WTC11 (cell line): ENCODE measurements around the gene ULK4. TPM values are rescaled to one million over a fixed set of nuclear protein-coding genes. Genes with fewer than 3 reads are reported as not detected.

Source experiments
- ATAC-seq: fragments of 200-7000 bp; cut with Tn5 transposase; 2 replicates; pipeline ENCODE4 v1.10.0; 2021; ENCODE audit warnings: mild to moderate bottlenecking, moderate library complexity
- CTCF ChIA-PET: fragments of 300-600 bp; sonication (Branson Sonifier 250); formaldehyde crosslinking; loops from one replicate; lab custom pipeline; 2021; ENCODE audit warnings: antibody characterized with exemption; lab: Charles Lee
- POLR2A ChIA-PET: fragments of 350-600 bp; sonication (Branson Sonifier 250); formaldehyde crosslinking; loops from one replicate; lab custom pipeline; 2021; ENCODE audit warnings: antibody characterized with exemption; lab: Charles Lee
- DNase-seq: peaks from one replicate; pipeline ENCODE4 v3.0.0; 2021; ENCODE audit warnings: low spot score
- H3K27ac Mint-ChIP-seq: 2 replicates; pipeline ENCODE4 v1.8.0; 2021; ENCODE audit warnings: mixed read lengths
- H3K27me3 Mint-ChIP-seq: 2 replicates; pipeline ENCODE4 v1.8.0; 2021; ENCODE audit warnings: low read depth, mild to moderate bottlenecking, moderate library complexity, mixed read lengths
- H3K36me3 Mint-ChIP-seq: 2 replicates; pipeline ENCODE4 v1.8.0; 2021; ENCODE audit warnings: mixed read lengths
- H3K4me1 Mint-ChIP-seq: 2 replicates; pipeline ENCODE4 v1.8.0; 2022; ENCODE audit warnings: mixed read lengths
- H3K4me3 Mint-ChIP-seq: 2 replicates; pipeline ENCODE4 v1.8.0; 2021; ENCODE audit warnings: mild to moderate bottlenecking, moderate library complexity, mixed read lengths
- H3K9me3 Mint-ChIP-seq: 2 replicates; pipeline ENCODE4 v1.8.0; 2021; ENCODE audit warnings: mixed read lengths
- ELF4 ChIP-seq: sonication (generic); formaldehyde crosslinking; IDR thresholded peaks from 2 replicates; pipeline ENCODE4 v1.8.1; 2022; ENCODE audit warnings: low read depth, mild to moderate bottlenecking, moderate library complexity, missing genetic modification reagents
- ETV6 ChIP-seq: sonication (generic); formaldehyde crosslinking; IDR thresholded peaks from 2 replicates; pipeline ENCODE4 v1.8.1; 2022; ENCODE audit warnings: mild to moderate bottlenecking, missing genetic modification reagents
- FOXK1 ChIP-seq: sonication (generic); formaldehyde crosslinking; IDR thresholded peaks from 2 replicates; pipeline ENCODE4 v1.8.0; 2022; ENCODE audit warnings: mild to moderate bottlenecking, moderate library complexity, missing genetic modification reagents
- FOXP1 ChIP-seq: sonication (generic); formaldehyde crosslinking; IDR thresholded peaks from 2 replicates; pipeline ENCODE4 v1.8.0; 2022; ENCODE audit warnings: missing genetic modification reagents, mild to moderate bottlenecking, moderate library complexity, borderline replicate concordance
- JAZF1 ChIP-seq: fragments of 250-450 bp; sonication (Bioruptor Pico); IDR thresholded peaks from 2 replicates; pipeline ENCODE4 v1.9.0; 2021; ENCODE audit warnings: moderate library complexity, mild to moderate bottlenecking, inconsistent platforms
- NFYB ChIP-seq: sonication (generic); formaldehyde crosslinking; conservative IDR thresholded peaks from 2 replicates; pipeline ENCODE4 v1.8.0; 2022; ENCODE audit warnings: low read depth, missing genetic modification reagents
- OVOL2 ChIP-seq: fragments of 250-450 bp; sonication (Bioruptor Pico); IDR thresholded peaks from 2 replicates; pipeline ENCODE4 v1.9.0; 2021; ENCODE audit warnings: mild to moderate bottlenecking, borderline replicate concordance
- RELA ChIP-seq: sonication (generic); formaldehyde crosslinking; IDR thresholded peaks from 2 replicates; pipeline ENCODE4 v1.8.1; 2022; ENCODE audit warnings: missing genetic modification reagents, mild to moderate bottlenecking, borderline replicate concordance
- RORB ChIP-seq: fragments of 250-450 bp; sonication (Bioruptor Pico); IDR thresholded peaks from 2 replicates; pipeline ENCODE4 v1.9.0; 2021; ENCODE audit warnings: mild to moderate bottlenecking
- SOX15 ChIP-seq: fragments of 250-450 bp; sonication (Bioruptor Pico); IDR thresholded peaks from 2 replicates; pipeline ENCODE4 v1.9.0; 2021; ENCODE audit warnings: mild to moderate bottlenecking
- TEAD1 ChIP-seq: sonication (generic); formaldehyde crosslinking; IDR thresholded peaks from 2 replicates; pipeline ENCODE4 v1.8.0; 2022; ENCODE audit warnings: mild to moderate bottlenecking, missing genetic modification reagents
- TP53 ChIP-seq: sonication (generic); formaldehyde crosslinking; IDR thresholded peaks from 2 replicates; pipeline ENCODE4 v1.8.1; 2023; ENCODE audit warnings: mild to moderate bottlenecking, missing genetic modification reagents
- ZBTB21 ChIP-seq: sonication (generic); formaldehyde crosslinking; IDR thresholded peaks from 2 replicates; pipeline ENCODE4 v1.8.1; 2023; ENCODE audit warnings: mild to moderate bottlenecking, missing genetic modification reagents, borderline replicate concordance
- total RNA-seq: library from RNA; stranded (reverse); gene quantifications from 3 replicates; pipeline ENCODE4 v1.2.3, GENCODE V29; 2021
- TF ChIP-seq, protein P1 (sequence below): sonication (generic); formaldehyde crosslinking; IDR thresholded peaks from 2 replicates; pipeline ENCODE4 v1.8.1; 2022; ENCODE audit warnings: low read depth, missing genetic modification reagents, borderline replicate concordance
- TF ChIP-seq, protein P2 (sequence below): sonication (generic); formaldehyde crosslinking; IDR thresholded peaks from 2 replicates; pipeline ENCODE4 v1.8.0; 2022; ENCODE audit warnings: mild to moderate bottlenecking, missing genetic modification reagents
- TF ChIP-seq, protein P3 (sequence below): sonication (generic); formaldehyde crosslinking; conservative IDR thresholded peaks from 2 replicates; pipeline ENCODE4 v1.8.1; 2022; ENCODE audit warnings: mild to moderate bottlenecking, missing genetic modification reagents
- TF ChIP-seq, protein P4 (sequence below): sonication (generic); formaldehyde crosslinking; IDR thresholded peaks from 2 replicates; pipeline ENCODE4 v1.8.1; 2023; ENCODE audit warnings: mild to moderate bottlenecking, missing genetic modification reagents
- TF ChIP-seq, protein P5 (sequence below): sonication (generic); formaldehyde crosslinking; IDR thresholded peaks from 2 replicates; pipeline ENCODE4 v1.8.0; 2022; ENCODE audit warnings: mild to moderate bottlenecking, missing genetic modification reagents
- TF ChIP-seq, protein P6 (sequence below): fragments of 250-450 bp; sonication (Bioruptor Pico); conservative IDR thresholded peaks from 2 replicates; pipeline ENCODE4 v1.9.0; 2021; ENCODE audit warnings: mild to moderate bottlenecking
- TF ChIP-seq, protein P7 (sequence below): sonication (generic); formaldehyde crosslinking; IDR thresholded peaks from 2 replicates; pipeline ENCODE4 v1.8.1; 2023; ENCODE audit warnings: mild to moderate bottlenecking, moderate library complexity, missing genetic modification reagents

Gene ULK4
- total RNA-seq, 1 experiment from 2014 or later = 9.2 TPM

DNA sequence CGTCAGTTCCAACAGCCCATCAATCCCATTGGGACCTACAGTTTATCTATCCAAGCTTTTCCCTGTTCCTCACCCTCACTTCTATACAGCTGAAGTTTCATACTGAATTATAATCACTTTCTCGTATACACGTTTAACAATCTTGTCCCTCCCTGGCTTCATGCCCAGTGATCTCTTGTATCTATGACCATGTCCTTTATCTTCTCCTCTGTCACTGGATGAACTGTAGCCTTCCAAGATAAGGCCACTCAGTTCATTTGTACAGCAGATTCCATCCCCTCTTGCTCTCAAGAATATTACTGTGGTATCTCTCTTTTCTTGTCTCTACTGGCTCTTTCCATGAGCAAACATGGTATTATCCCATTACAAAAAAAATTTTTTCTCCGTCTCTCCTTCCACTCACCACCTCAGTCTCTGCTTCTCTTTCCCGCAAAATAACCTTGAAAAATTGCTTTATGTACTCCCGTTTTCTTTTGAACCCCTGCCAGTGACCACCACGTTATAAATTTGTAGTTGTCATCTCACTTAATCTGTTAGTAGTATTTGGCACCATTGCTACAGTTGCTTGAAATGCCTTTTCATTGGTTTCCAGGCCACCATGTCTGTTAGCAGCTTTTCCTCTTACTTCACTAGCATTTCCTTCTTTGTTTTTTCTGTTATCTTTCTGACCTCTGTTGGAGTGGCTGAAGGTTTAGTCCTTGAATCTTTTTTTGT lies 753.2 kb downstream of the ULK4 start:
- ChIA-PET CTCF (no interaction called here), POLR2A (interaction anchor here (0.8 kb wide), 1 partner anchor 214 kb away, joined by 3 read pairs; no protein-coding TSS in a partner anchor)
- Mint-ChIP-seq H3K9me3 (peaks cover 3% of the 10 kb centered on the region; the same call in 1 of the 2 replicates), H3K4me1 (peaks cover 81% of the 10 kb centered on the region), H3K4me3 (no peak overlapping the region), H3K27ac (peak overlapping the region; percentile 54), H3K36me3 (peaks cover 6% of the 10 kb centered on the region), H3K27me3 (no peaks in the 10 kb centered on the region)
- no peak for ATAC-seq
- DNase-seq = no peak
- no peak for TF ChIP-seq ELF4 (CRISPR knock-in tag)
- TF ChIP-seq ZBTB21 (CRISPR knock-in tag) = no peak
- TF ChIP-seq, protein P1, sequence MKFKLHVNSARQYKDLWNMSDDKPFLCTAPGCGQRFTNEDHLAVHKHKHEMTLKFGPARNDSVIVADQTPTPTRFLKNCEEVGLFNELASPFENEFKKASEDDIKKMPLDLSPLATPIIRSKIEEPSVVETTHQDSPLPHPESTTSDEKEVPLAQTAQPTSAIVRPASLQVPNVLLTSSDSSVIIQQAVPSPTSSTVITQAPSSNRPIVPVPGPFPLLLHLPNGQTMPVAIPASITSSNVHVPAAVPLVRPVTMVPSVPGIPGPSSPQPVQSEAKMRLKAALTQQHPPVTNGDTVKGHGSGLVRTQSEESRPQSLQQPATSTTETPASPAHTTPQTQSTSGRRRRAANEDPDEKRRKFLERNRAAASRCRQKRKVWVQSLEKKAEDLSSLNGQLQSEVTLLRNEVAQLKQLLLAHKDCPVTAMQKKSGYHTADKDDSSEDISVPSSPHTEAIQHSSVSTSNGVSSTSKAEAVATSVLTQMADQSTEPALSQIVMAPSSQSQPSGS (CRISPR knock-in tag) = no peak
- TF ChIP-seq, protein P2, sequence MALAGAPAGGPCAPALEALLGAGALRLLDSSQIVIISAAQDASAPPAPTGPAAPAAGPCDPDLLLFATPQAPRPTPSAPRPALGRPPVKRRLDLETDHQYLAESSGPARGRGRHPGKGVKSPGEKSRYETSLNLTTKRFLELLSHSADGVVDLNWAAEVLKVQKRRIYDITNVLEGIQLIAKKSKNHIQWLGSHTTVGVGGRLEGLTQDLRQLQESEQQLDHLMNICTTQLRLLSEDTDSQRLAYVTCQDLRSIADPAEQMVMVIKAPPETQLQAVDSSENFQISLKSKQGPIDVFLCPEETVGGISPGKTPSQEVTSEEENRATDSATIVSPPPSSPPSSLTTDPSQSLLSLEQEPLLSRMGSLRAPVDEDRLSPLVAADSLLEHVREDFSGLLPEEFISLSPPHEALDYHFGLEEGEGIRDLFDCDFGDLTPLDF (CRISPR knock-in tag) = no peak
- no peak for TF ChIP-seq RELA
- TF ChIP-seq, protein P3, sequence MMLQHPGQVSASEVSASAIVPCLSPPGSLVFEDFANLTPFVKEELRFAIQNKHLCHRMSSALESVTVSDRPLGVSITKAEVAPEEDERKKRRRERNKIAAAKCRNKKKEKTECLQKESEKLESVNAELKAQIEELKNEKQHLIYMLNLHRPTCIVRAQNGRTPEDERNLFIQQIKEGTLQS (CRISPR knock-in tag) = no peak
- TF ChIP-seq SOX15 (CRISPR knock-in tag) = no peak
- TF ChIP-seq TP53 (CRISPR knock-in tag) = no peak
- TF ChIP-seq RORB (CRISPR knock-in tag) = no peak
- TF ChIP-seq, protein P4, sequence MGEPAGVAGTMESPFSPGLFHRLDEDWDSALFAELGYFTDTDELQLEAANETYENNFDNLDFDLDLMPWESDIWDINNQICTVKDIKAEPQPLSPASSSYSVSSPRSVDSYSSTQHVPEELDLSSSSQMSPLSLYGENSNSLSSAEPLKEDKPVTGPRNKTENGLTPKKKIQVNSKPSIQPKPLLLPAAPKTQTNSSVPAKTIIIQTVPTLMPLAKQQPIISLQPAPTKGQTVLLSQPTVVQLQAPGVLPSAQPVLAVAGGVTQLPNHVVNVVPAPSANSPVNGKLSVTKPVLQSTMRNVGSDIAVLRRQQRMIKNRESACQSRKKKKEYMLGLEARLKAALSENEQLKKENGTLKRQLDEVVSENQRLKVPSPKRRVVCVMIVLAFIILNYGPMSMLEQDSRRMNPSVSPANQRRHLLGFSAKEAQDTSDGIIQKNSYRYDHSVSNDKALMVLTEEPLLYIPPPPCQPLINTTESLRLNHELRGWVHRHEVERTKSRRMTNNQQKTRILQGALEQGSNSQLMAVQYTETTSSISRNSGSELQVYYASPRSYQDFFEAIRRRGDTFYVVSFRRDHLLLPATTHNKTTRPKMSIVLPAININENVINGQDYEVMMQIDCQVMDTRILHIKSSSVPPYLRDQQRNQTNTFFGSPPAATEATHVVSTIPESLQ (CRISPR knock-in tag) = no peak
- TF ChIP-seq FOXP1 = no peak
- no peak for TF ChIP-seq NFYB (CRISPR knock-in tag)
- TF ChIP-seq, protein P5, sequence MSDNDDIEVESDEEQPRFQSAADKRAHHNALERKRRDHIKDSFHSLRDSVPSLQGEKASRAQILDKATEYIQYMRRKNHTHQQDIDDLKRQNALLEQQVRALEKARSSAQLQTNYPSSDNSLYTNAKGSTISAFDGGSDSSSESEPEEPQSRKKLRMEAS = no peak
- TF ChIP-seq, protein P6, sequence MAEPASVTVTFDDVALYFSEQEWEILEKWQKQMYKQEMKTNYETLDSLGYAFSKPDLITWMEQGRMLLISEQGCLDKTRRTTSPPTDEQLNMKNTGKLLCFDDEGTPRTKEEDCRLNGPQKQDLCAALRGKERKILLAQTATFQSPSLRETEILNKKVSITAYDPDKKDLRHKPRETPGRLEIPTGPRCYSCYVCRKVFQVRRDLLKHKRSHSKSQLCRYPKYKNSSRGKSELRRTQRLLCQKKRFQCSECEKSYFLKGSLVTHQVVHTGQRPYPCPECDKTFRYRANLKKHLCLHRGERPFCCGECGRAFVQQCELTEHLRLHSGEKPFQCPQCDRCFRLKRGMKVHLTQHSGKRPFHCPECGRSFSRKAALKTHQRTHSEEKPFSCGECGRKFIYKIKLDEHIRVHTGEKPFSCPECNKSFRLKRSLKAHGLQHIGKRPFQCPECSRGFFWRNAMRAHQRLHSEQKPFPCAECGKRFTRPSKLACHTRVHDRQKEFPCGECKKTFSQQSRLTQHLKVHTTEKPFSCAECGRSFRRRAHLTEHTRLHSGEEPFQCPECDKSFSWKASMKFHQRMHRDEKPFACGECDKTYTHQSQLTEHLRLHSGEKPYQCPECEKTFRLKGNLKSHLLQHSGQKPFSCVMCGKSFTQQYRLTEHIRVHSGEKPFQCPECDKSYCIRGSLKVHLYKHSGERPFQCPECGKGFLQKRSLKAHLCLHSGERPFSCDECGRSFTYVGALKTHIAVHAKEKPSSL = no peak
- TF ChIP-seq TEAD1 (CRISPR knock-in tag) = no peak
- TF ChIP-seq FOXK1 (CRISPR knock-in tag) = no peak

DNA sequence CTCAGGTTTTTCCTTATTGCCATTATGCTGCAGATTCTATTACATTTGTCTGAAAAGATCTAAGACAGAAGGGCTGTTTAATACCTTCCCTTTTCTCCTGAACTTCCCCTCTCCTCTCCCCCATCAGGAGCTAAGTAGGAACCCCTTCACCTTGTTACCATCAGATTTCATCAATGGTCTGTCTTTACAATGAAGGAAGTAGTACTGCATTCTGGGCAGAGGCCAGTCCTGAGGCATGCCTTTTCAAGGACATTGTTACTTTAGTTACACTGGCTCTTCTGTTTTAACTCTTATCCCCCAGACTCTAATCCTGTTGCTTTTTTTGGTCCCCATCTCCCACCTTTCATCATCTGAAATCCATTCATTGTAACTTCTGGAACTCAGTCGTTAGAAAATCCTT lies 754.5 kb downstream of the ULK4 start:
- peaks cover 81% of the 10 kb centered on the region for H3K4me1 Mint-ChIP-seq
- ATAC-seq (peak; percentile 32), DNase-seq (no peak)
- no peaks in the 10 kb centered on the region for H3K27me3 Mint-ChIP-seq
- CTCF ChIA-PET = no interaction called here
- POLR2A ChIA-PET = no interaction called here
- H3K9me3 Mint-ChIP-seq = peaks cover 3% of the 10 kb centered on the region; the same call in 1 of the 2 replicates
- H3K4me3 Mint-ChIP-seq = peak overlapping the region; percentile 27; the same call in 1 of the 2 replicates
- peaks cover 6% of the 10 kb centered on the region for H3K36me3 Mint-ChIP-seq
- H3K27ac Mint-ChIP-seq = peak overlapping the region; percentile 29; the same call in 1 of the 2 replicates
- TF ChIP-seq ELF4 (CRISPR knock-in tag) = no peak
- TF ChIP-seq FOXP1 = no peak
- no peak for TF ChIP-seq OVOL2 (CRISPR knock-in tag)
- TF ChIP-seq, protein P2 (CRISPR knock-in tag) = no peak
- TF ChIP-seq JAZF1 (CRISPR knock-in tag) = no peak
- TF ChIP-seq, protein P7, sequence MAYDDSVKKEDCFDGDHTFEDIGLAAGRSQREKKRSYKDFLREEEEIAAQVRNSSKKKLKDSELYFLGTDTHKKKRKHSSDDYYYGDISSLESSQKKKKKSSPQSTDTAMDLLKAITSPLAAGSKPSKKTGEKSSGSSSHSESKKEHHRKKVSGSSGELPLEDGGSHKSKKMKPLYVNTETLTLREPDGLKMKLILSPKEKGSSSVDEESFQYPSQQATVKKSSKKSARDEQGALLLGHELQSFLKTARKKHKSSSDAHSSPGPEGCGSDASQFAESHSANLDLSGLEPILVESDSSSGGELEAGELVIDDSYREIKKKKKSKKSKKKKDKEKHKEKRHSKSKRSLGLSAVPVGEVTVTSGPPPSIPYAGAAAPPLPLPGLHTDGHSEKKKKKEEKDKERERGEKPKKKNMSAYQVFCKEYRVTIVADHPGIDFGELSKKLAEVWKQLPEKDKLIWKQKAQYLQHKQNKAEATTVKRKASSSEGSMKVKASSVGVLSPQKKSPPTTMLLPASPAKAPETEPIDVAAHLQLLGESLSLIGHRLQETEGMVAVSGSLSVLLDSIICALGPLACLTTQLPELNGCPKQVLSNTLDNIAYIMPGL = no peak
- TF ChIP-seq ETV6 = no peak
